ENCODE data around the gene RNASEH2B. TPM values are rescaled to one million over a fixed set of nuclear protein-coding genes. Genes with fewer than 3 reads are reported as not detected.

Gene RNASEH2B
- total RNA-seq, 1 donor from 2014 or later, result 20.0 TPM

DNA sequence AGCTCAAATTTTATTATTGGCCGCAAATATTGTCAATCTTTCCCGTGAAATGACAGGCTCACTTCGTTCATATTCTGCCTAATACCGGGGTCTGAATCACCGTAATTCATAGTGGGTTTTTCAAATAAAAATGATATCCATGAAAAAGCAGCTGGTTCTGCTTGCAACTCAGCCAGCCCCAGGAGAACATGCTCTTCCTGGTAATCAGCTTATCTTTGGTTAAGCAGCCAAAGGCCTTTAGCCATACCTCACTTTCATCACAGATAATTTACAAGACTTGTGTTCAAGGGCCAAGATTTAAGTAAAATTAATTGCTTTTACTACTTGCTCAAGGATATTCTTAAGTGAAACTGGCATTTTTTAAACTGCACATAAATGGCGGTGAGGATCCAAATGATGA is 22.5 kb downstream of the RNASEH2B start:
- H3K4me1 Mint-ChIP-seq (ENCODE audit: unreplicated experiment), result peaks cover 4% of the 10 kb centered on the region
- no peak overlapping the region for H3K27ac Mint-ChIP-seq (ENCODE audit: unreplicated experiment)
- TF ChIP-seq, protein P1, sequence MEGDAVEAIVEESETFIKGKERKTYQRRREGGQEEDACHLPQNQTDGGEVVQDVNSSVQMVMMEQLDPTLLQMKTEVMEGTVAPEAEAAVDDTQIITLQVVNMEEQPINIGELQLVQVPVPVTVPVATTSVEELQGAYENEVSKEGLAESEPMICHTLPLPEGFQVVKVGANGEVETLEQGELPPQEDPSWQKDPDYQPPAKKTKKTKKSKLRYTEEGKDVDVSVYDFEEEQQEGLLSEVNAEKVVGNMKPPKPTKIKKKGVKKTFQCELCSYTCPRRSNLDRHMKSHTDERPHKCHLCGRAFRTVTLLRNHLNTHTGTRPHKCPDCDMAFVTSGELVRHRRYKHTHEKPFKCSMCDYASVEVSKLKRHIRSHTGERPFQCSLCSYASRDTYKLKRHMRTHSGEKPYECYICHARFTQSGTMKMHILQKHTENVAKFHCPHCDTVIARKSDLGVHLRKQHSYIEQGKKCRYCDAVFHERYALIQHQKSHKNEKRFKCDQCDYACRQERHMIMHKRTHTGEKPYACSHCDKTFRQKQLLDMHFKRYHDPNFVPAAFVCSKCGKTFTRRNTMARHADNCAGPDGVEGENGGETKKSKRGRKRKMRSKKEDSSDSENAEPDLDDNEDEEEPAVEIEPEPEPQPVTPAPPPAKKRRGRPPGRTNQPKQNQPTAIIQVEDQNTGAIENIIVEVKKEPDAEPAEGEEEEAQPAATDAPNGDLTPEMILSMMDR (IDR thresholded peaks at IDR 0.05), result no peak
- no peaks in the 10 kb centered on the region for H3K27me3 Mint-ChIP-seq (ENCODE audit: unreplicated experiment)
- H3K36me3 Mint-ChIP-seq (ENCODE audit: unreplicated experiment), result peaks cover 26% of the 10 kb centered on the region
- DNase-seq (ENCODE audit: extremely low spot score, unreplicated experiment), result no peak
- no peak overlapping the region for H3K4me3 Mint-ChIP-seq (ENCODE audit: unreplicated experiment)
- H3K9me3 Mint-ChIP-seq (ENCODE audit: unreplicated experiment), result no peaks in the 10 kb centered on the region

GRCh38 chr13:50934735-50935435 is 25.3 kb downstream of the RNASEH2B start:
- H3K27ac Mint-ChIP-seq (ENCODE audit: unreplicated experiment), result no peak overlapping the region
- H3K36me3 Mint-ChIP-seq (ENCODE audit: unreplicated experiment), result peaks cover 28% of the 10 kb centered on the region
- TF ChIP-seq, protein P1 (IDR thresholded peaks at IDR 0.05), result no peak
- no peak for DNase-seq (ENCODE audit: extremely low spot score, unreplicated experiment)
- H3K9me3 Mint-ChIP-seq (ENCODE audit: unreplicated experiment), result peaks cover 7% of the 10 kb centered on the region
- H3K4me1 Mint-ChIP-seq (ENCODE audit: unreplicated experiment), result no peaks in the 10 kb centered on the region
- no peak overlapping the region for H3K4me3 Mint-ChIP-seq (ENCODE audit: unreplicated experiment)
- no peaks in the 10 kb centered on the region for H3K27me3 Mint-ChIP-seq (ENCODE audit: unreplicated experiment)

- no peak overlapping the region for H3K4me3 Mint-ChIP-seq (ENCODE audit: unreplicated experiment)
- H3K36me3 Mint-ChIP-seq (ENCODE audit: unreplicated experiment), result peaks cover 25% of the 10 kb centered on the region
- H3K27me3 Mint-ChIP-seq (ENCODE audit: unreplicated experiment), result no peaks in the 10 kb centered on the region
- no peak overlapping the region for H3K27ac Mint-ChIP-seq (ENCODE audit: unreplicated experiment)
- TF ChIP-seq, protein P1 (IDR thresholded peaks at IDR 0.05), result no peak
- DNase-seq (ENCODE audit: extremely low spot score, unreplicated experiment), result no peak
- no peaks in the 10 kb centered on the region for H3K4me1 Mint-ChIP-seq (ENCODE audit: unreplicated experiment)
- peaks cover 7% of the 10 kb centered on the region for H3K9me3 Mint-ChIP-seq (ENCODE audit: unreplicated experiment)
Measured at GRCh38 chr13:50936679-50937078, 27.1 kb downstream of the RNASEH2B start.

DNA sequence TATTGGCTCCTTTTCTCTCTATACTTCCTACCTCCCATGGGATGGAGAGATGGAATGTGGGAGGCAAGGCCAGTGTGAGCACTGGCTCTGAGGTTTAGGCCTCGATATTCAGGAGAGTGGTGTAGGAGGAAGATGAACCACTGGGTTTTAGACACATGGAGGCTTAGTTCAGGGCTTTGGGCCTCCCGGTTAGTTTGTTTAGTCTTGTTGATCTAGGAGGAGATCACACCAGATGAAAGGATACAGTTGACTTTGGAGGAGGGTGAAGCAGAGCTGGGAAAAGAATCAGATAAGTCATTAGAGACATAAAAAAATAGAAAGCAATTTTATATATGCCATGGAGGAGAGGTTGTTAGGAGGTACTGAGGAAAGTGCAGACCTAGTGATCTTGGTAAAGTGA is 30.9 kb downstream of the RNASEH2B start:
- no peak for DNase-seq (ENCODE audit: extremely low spot score, unreplicated experiment)
- H3K9me3 Mint-ChIP-seq (ENCODE audit: unreplicated experiment), result peaks cover 7% of the 10 kb centered on the region
- peaks cover 18% of the 10 kb centered on the region for H3K36me3 Mint-ChIP-seq (ENCODE audit: unreplicated experiment)
- no peak overlapping the region for H3K4me3 Mint-ChIP-seq (ENCODE audit: unreplicated experiment)
- no peaks in the 10 kb centered on the region for H3K4me1 Mint-ChIP-seq (ENCODE audit: unreplicated experiment)
- TF ChIP-seq, protein P1 (IDR thresholded peaks at IDR 0.05), result no peak
- no peaks in the 10 kb centered on the region for H3K27me3 Mint-ChIP-seq (ENCODE audit: unreplicated experiment)
- no peak overlapping the region for H3K27ac Mint-ChIP-seq (ENCODE audit: unreplicated experiment)

GRCh38 chr13:50941146-50941545 is 31.6 kb downstream of the RNASEH2B start:
- no peaks in the 10 kb centered on the region for H3K27me3 Mint-ChIP-seq (ENCODE audit: unreplicated experiment)
- H3K4me3 Mint-ChIP-seq (ENCODE audit: unreplicated experiment), result no peak overlapping the region
- no peaks in the 10 kb centered on the region for H3K4me1 Mint-ChIP-seq (ENCODE audit: unreplicated experiment)
- TF ChIP-seq, protein P1 (IDR thresholded peaks at IDR 0.05), result no peak
- no peak overlapping the region for H3K27ac Mint-ChIP-seq (ENCODE audit: unreplicated experiment)
- H3K9me3 Mint-ChIP-seq (ENCODE audit: unreplicated experiment), result peaks cover 7% of the 10 kb centered on the region
- DNase-seq (ENCODE audit: extremely low spot score, unreplicated experiment), result no peak
- H3K36me3 Mint-ChIP-seq (ENCODE audit: unreplicated experiment), result peaks cover 15% of the 10 kb centered on the region
